HepG2 (cell line): ENCODE measurements around the gene ETF1. TPM values are rescaled to one million over a fixed set of nuclear protein-coding genes. Genes with fewer than 3 reads are reported as not detected.

Experiments used
- CEBPZ ChIP-seq: IDR thresholded peaks from 2 replicates; pipeline ENCODE4 v1.6.1; 2012; ENCODE audit warnings: low read length, improper control_type of control experiment
- E2F2 ChIP-seq: sonication (generic); formaldehyde crosslinking; IDR thresholded peaks from 2 replicates; pipeline ENCODE4 v1.4.0; 2020; ENCODE audit warnings: missing genetic modification reagents, borderline replicate concordance
- HOMEZ ChIP-seq: IDR thresholded peaks from 2 replicates; pipeline ENCODE4 v1.6.1; 2016; ENCODE audit warnings: low read depth
- SOX5 ChIP-seq: IDR thresholded peaks from 2 replicates; pipeline ENCODE4 v1.6.1; 2016; ENCODE audit warnings: borderline replicate concordance
- SOX6 ChIP-seq, 2 experiments: fragments of 450-650 bp in 1 of 2; sonication (generic) in 1 of 2; formaldehyde crosslinking in 1 of 2; IDR thresholded peaks; 2 replicates each; pipeline versions ENCODE4 v1.4.0 to v1.6.1; 2017 to 2020; ENCODE audit warnings: antibody characterized with exemption in 1 of 2, mild to moderate bottlenecking in 1 of 2, missing genetic modification reagents in 1 of 2
- USF2 ChIP-seq, 2 experiments: sonication (generic) in 1 of 2; formaldehyde crosslinking in 1 of 2; IDR thresholded peaks; 2 replicates each; pipeline versions ENCODE4 v1.5.1 to v1.6.1; 2011 to 2020; ENCODE audit warnings: borderline replicate concordance in 1 of 2, low read depth in 1 of 2, low read length in 1 of 2, mild to moderate bottlenecking in 1 of 2, missing genetic modification reagents in 1 of 2, moderate library complexity in 1 of 2
- ZBTB34 ChIP-seq: sonication (generic); formaldehyde crosslinking; IDR thresholded peaks from 2 replicates; pipeline ENCODE4 v1.8.0; 2022; ENCODE audit warnings: mild to moderate bottlenecking, missing genetic modification reagents
- ZBTB38 ChIP-seq: sonication (generic); formaldehyde crosslinking; IDR thresholded peaks from 2 replicates; pipeline ENCODE4 v1.5.1; 2020; ENCODE audit warnings: mild to moderate bottlenecking, missing genetic modification reagents
- ZNF44 ChIP-seq: sonication (generic); formaldehyde crosslinking; IDR thresholded peaks from 2 replicates; pipeline ENCODE4 v1.5.1; 2020; ENCODE audit warnings: mild to moderate bottlenecking, missing genetic modification reagents
- ZNF512 ChIP-seq: sonication (generic); formaldehyde crosslinking; IDR thresholded peaks from 2 replicates; pipeline ENCODE4 v1.4.0; 2020; ENCODE audit warnings: mild to moderate bottlenecking, missing genetic modification reagents
- ZNF615 ChIP-seq: sonication (generic); formaldehyde crosslinking; IDR thresholded peaks from 2 replicates; pipeline ENCODE4 v1.5.0; 2020; ENCODE audit warnings: mild to moderate bottlenecking, missing genetic modification reagents, borderline replicate concordance
- ZNF816 ChIP-seq: sonication (generic); formaldehyde crosslinking; IDR thresholded peaks from 2 replicates; pipeline ENCODE4 v1.8.0; 2022; ENCODE audit warnings: missing genetic modification reagents, mild to moderate bottlenecking, borderline replicate concordance
- polyA plus RNA-seq, 8 experiments: library from polyadenylated mRNA; depleted of rRNA in 3 of 8; stranded (reverse) in 7 of 8; unstranded in 1 of 8; fragments of >200 nt; fragmentation: Illumina TruSeq in 4 of 8; extraction: Trizol in 4 of 8; gene quantifications; 2 replicates each; pipeline versions ENCODE4 v1.2.1 to v1.2.3, GENCODE V29; 2011 to 2016; ENCODE audit warnings: low read depth in 4 of 8, missing spikeins in 1 of 8, mixed read lengths in 1 of 8; ENCODE audit not compliant: insufficient read depth in 1 of 8
- total RNA-seq, 5 experiments: library from RNA; depleted of rRNA; stranded (reverse); fragments of >200 nt; fragmentation: Illumina TruSeq; extraction: Trizol; gene quantifications; 2 replicates each; pipeline ENCODE4 v1.2.3, GENCODE V29; 2016; ENCODE audit warnings: low read depth in 1 of 5

Gene ETF1
- total and polyA plus RNA-seq, 2 of the 13 experiments (the other 11 are each of a cell fraction or from before 2014, with no cell fraction given): 52.1 to 184 TPM

- TF ChIP-seq CEBPZ: no peak
- TF ChIP-seq ZNF615 (CRISPR knock-in tag): no peak
- no peak for TF ChIP-seq USF2 (IDR thresholded peaks at IDR 0.05; ENCODE audit: low read depth, low read length)
- TF ChIP-seq USF2 (CRISPR knock-in tag; IDR thresholded peaks at IDR 0.05; ENCODE audit: borderline replicate concordance): peak; percentile 25; the same call in 1 of the 2 replicates
- peak; percentile 84; the same call in 1 of the 2 replicates for TF ChIP-seq ZBTB34
- no peak for TF ChIP-seq ZNF512 (CRISPR knock-in tag)
- TF ChIP-seq SOX5 (CRISPR knock-in tag): peak; percentile 26; the same call in 1 of the 2 replicates
- no peak for TF ChIP-seq ZBTB38
- TF ChIP-seq ZNF816: no peak
- no peak for TF ChIP-seq ZNF44
- TF ChIP-seq E2F2 (CRISPR knock-in tag): no peak
- no peak for TF ChIP-seq SOX6 (IDR thresholded peaks at IDR 0.05)
- no peak for TF ChIP-seq SOX6 (CRISPR knock-in tag; IDR thresholded peaks at IDR 0.05)
- peak; percentile 36; the same call in 1 of the 2 replicates for TF ChIP-seq HOMEZ (CRISPR knock-in tag)
Observed at GRCh38 chr5:138506370-138507306, 36.4 kb downstream of the ETF1 start (continued).
